ENCODE measurements around the gene VPS35L. TPM values are rescaled to one million over a fixed set of nuclear protein-coding genes. Genes with fewer than 3 reads are reported as not detected.

VPS35L gene
- total and polyA plus RNA-seq, 2 of the 13 experiments (the other 11 are each of a cell fraction or from before 2014, with no cell fraction given), result 1.4 to 1.6 TPM

GRCh38 chr16:19744670-19745069, 189.2 kb downstream of the VPS35L start (continued):
- TF ChIP-seq DMTF1 (CRISPR knock-in tag; IDR thresholded peaks at IDR 0.05), result no peak
- TF ChIP-seq CBX5 (CRISPR knock-in tag; IDR thresholded peaks at IDR 0.05; ENCODE audit: borderline replicate concordance), result no peak
- TF ChIP-seq ARID3A (IDR thresholded peaks at IDR 0.05; ENCODE audit: low read depth, low read length), result peak; percentile 93
- no peak for TF ChIP-seq NBN (conservative IDR thresholded peaks at IDR 0.05)
- TF ChIP-seq ZNF10 (CRISPR knock-in tag; IDR thresholded peaks at IDR 0.05; ENCODE audit: borderline replicate concordance, low read depth), result no peak
- no peak for TF ChIP-seq FIP1L1 (IDR thresholded peaks at IDR 0.05; ENCODE audit: borderline replicate concordance, insufficient read depth, low read depth, low read length)
- TF ChIP-seq GATAD1 (CRISPR knock-in tag; IDR thresholded peaks at IDR 0.05), result 0 out of 2 replicates have a peak, but pooled peaks have one; percentile 16
- no peak for TF ChIP-seq ZNF720 (CRISPR knock-in tag; IDR thresholded peaks at IDR 0.05)
- TF ChIP-seq, protein P1, sequence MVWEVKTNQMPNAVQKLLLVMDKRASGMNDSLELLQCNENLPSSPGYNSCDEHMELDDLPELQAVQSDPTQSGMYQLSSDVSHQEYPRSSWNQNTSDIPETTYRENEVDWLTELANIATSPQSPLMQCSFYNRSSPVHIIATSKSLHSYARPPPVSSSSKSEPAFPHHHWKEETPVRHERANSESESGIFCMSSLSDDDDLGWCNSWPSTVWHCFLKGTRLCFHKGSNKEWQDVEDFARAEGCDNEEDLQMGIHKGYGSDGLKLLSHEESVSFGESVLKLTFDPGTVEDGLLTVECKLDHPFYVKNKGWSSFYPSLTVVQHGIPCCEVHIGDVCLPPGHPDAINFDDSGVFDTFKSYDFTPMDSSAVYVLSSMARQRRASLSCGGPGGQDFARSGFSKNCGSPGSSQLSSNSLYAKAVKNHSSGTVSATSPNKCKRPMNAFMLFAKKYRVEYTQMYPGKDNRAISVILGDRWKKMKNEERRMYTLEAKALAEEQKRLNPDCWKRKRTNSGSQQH (CRISPR knock-in tag; IDR thresholded peaks at IDR 0.05; ENCODE audit: low read depth), result no peak
- peak; percentile 50; the same call in 1 of the 2 replicates for TF ChIP-seq NR2F2 (IDR thresholded peaks at IDR 0.05; ENCODE audit: borderline replicate concordance, low read depth)
- no peak for TF ChIP-seq MTF1 (CRISPR knock-in tag; IDR thresholded peaks at IDR 0.05)
- TF ChIP-seq ATF7 (IDR thresholded peaks at IDR 0.05), result no peak
- TF ChIP-seq ATF7 (CRISPR knock-in tag; IDR thresholded peaks at IDR 0.05), result no peak
- TF ChIP-seq ZNF441 (CRISPR knock-in tag; IDR thresholded peaks at IDR 0.05; ENCODE audit: borderline replicate concordance), result no peak
- TF ChIP-seq, protein P2, sequence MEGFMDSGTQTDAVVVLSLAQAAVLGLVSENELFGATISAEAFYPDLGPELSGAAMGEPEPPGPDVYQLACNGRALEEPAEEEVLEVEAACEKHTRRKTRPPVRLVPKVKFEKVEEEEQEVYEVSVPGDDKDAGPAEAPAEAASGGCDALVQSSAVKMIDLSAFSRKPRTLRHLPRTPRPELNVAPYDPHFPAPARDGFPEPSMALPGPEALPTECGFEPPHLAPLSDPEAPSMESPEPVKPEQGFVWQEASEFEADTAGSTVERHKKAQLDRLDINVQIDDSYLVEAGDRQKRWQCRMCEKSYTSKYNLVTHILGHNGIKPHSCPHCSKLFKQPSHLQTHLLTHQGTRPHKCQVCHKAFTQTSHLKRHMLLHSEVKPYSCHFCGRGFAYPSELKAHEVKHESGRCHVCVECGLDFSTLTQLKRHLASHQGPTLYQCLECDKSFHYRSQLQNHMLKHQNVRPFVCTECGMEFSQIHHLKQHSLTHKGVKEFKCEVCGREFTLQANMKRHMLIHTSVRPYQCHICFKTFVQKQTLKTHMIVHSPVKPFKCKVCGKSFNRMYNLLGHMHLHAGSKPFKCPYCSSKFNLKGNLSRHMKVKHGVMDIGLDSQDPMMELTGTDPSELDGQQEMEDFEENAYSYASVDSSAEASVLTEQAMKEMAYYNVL (CRISPR knock-in tag; IDR thresholded peaks at IDR 0.05; ENCODE audit: borderline replicate concordance), result no peak
- no peak for TF ChIP-seq HMGXB4 (CRISPR knock-in tag; IDR thresholded peaks at IDR 0.05; ENCODE audit: borderline replicate concordance in 1 of 2, low read depth in 1 of 2)
- TF ChIP-seq ZNF841 (CRISPR knock-in tag; IDR thresholded peaks at IDR 0.05; ENCODE audit: borderline replicate concordance), result no peak
- no peak for TF ChIP-seq ZNF501 (CRISPR knock-in tag; IDR thresholded peaks at IDR 0.05)
- TF ChIP-seq GABPB1 (CRISPR knock-in tag; IDR thresholded peaks at IDR 0.05), result no peak
- TF ChIP-seq, protein P3, sequence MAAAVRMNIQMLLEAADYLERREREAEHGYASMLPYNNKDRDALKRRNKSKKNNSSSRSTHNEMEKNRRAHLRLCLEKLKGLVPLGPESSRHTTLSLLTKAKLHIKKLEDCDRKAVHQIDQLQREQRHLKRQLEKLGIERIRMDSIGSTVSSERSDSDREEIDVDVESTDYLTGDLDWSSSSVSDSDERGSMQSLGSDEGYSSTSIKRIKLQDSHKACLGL (CRISPR knock-in tag; IDR thresholded peaks at IDR 0.05), result no peak

All from HepG2 (cell line).